HG03064 (cell line): Measurements from ENCODE around the gene ZDHHC11B.

Source experiments
- ATAC-seq: cut with Tn5 transposase; IDR thresholded peaks from one replicate; pipeline ENCODE4 v1.9.1; 2021; ENCODE audit warnings: low read depth; ENCODE audit not compliant: unreplicated experiment

The ZDHHC11B gene

GRCh38 chr5:675111-675870, 109.2 kb downstream of the ZDHHC11B start:
- ATAC-seq, result no peak

GRCh38 chr5:674630-675011, 109.9 kb downstream of the ZDHHC11B start:
- ATAC-seq, result no peak

GRCh38 chr5:673831-674629, 110.5 kb downstream of the ZDHHC11B start:
- no peak for ATAC-seq

- no peak for ATAC-seq
These were observed 111.2 kb downstream of the ZDHHC11B start for GRCh38 chr5:673161-673830.

GRCh38 chr5:672329-673160, 112.0 kb downstream of the ZDHHC11B start:
- no peak for ATAC-seq

- ATAC-seq, result no peak
These were observed 112.8 kb downstream of the ZDHHC11B start for GRCh38 chr5:671459-672328.

GRCh38 chr5:670396-671270, 113.9 kb downstream of the ZDHHC11B start:
- ATAC-seq, result no peak

- no peak for ATAC-seq
These were observed 114.6 kb downstream of the ZDHHC11B start for GRCh38 chr5:669842-670395.

GRCh38 chr5:669111-669841, 115.3 kb downstream of the ZDHHC11B start:
- ATAC-seq, result no peak

GRCh38 chr5:668283-668995, 116.1 kb downstream of the ZDHHC11B start:
- ATAC-seq, result no peak

GRCh38 chr5:666816-667498, 117.6 kb downstream of the ZDHHC11B start:
- no peak for ATAC-seq

GRCh38 chr5:665956-666711, 118.4 kb downstream of the ZDHHC11B start:
- no peak for ATAC-seq

- ATAC-seq, result no peak
These were observed 119.0 kb downstream of the ZDHHC11B start for GRCh38 chr5:665541-665955.

- ATAC-seq, result no peak
These were observed 119.6 kb downstream of the ZDHHC11B start for GRCh38 chr5:664994-665360.

- no peak for ATAC-seq
These were observed 120.1 kb downstream of the ZDHHC11B start for GRCh38 chr5:664343-664993.
